Measurements from ENCODE around the gene C15orf40.
A peak's percentile ranks its signal among the peaks of the same experiment; 100 is the strongest.

Gene C15orf40

GRCh38 chr15:82993144-82993543, 18.3 kb downstream of the C15orf40 start:
- no peak for DNase-seq (ENCODE audit: low read depth in 2 of 2)

GRCh38 chr15:82992436-82992998, 18.9 kb downstream of the C15orf40 start:
- no peak for DNase-seq (ENCODE audit: low read depth in 2 of 2)

- no peak for DNase-seq (ENCODE audit: low read depth in 2 of 2)
Measured at GRCh38 chr15:82986442-82986780, 25.0 kb downstream of the C15orf40 start.

- peak; percentile 89 to 90 for DNase-seq (ENCODE audit: low read depth in 2 of 2)
Measured at GRCh38 chr15:82985688-82986441, 25.6 kb downstream of the C15orf40 start, which contains the start of gene RAMAC. Gene RAMAC, plus strand, starts transcription at chr15:82986210. Its CDS starts 2,809 bp downstream, at chr15:82989019.

GRCh38 chr15:82980981-82981380, 30.5 kb downstream of the C15orf40 start:
- no peak for DNase-seq (ENCODE audit: low read depth in 2 of 2)

GRCh38 chr15:82979726-82980125, 31.7 kb downstream of the C15orf40 start:
- DNase-seq (ENCODE audit: low read depth in 2 of 2), result no peak

- DNase-seq (ENCODE audit: low read depth in 2 of 2), result no peak
Measured at GRCh38 chr15:82978438-82978837, 33.0 kb downstream of the C15orf40 start.

GRCh38 chr15:82977076-82977475, 34.4 kb downstream of the C15orf40 start:
- DNase-seq (ENCODE audit: low read depth in 2 of 2), result no peak

GRCh38 chr15:82972990-82973389, 38.4 kb downstream of the C15orf40 start:
- DNase-seq (ENCODE audit: low read depth in 2 of 2), result no peak

GRCh38 chr15:82971218-82971984, 40.0 kb downstream of the C15orf40 start:
- no peak for DNase-seq (ENCODE audit: low read depth in 2 of 2)

- DNase-seq (ENCODE audit: low read depth in 2 of 2), result no peak
Measured at GRCh38 chr15:82970696-82971095, 40.7 kb downstream of the C15orf40 start.

GRCh38 chr15:82970078-82970686, 41.3 kb downstream of the C15orf40 start:
- no peak for DNase-seq (ENCODE audit: low read depth in 2 of 2)

- DNase-seq (ENCODE audit: low read depth in 2 of 2), result no peak
Measured at GRCh38 chr15:82969353-82969752, 42.1 kb downstream of the C15orf40 start.

- peak; percentile 32 to 47 for DNase-seq (ENCODE audit: low read depth in 2 of 2)
Measured at GRCh38 chr15:82968066-82968465, 43.4 kb downstream of the C15orf40 start.

- no peak for DNase-seq (ENCODE audit: low read depth in 2 of 2)
Measured at GRCh38 chr15:82966671-82967071, 44.8 kb downstream of the C15orf40 start.

GRCh38 chr15:82964890-82965289, 46.5 kb downstream of the C15orf40 start:
- no peak for DNase-seq (ENCODE audit: low read depth in 2 of 2)

- DNase-seq (ENCODE audit: low read depth in 2 of 2), result no peak
Measured at GRCh38 chr15:82963471-82964341, 47.7 kb downstream of the C15orf40 start.

GRCh38 chr15:82960766-82961165, 50.7 kb downstream of the C15orf40 start:
- DNase-seq (ENCODE audit: low read depth in 2 of 2), result no peak

- DNase-seq (ENCODE audit: low read depth in 2 of 2), result no peak
Measured at GRCh38 chr15:82959423-82959822, 52.0 kb downstream of the C15orf40 start.

GRCh38 chr15:82958638-82959037, 52.8 kb downstream of the C15orf40 start:
- DNase-seq (ENCODE audit: low read depth in 2 of 2), result no peak

Data from fibroblast of skin of left biceps (primary cell).